ENCODE results near the gene SP5.

The SP5 gene

DNA sequence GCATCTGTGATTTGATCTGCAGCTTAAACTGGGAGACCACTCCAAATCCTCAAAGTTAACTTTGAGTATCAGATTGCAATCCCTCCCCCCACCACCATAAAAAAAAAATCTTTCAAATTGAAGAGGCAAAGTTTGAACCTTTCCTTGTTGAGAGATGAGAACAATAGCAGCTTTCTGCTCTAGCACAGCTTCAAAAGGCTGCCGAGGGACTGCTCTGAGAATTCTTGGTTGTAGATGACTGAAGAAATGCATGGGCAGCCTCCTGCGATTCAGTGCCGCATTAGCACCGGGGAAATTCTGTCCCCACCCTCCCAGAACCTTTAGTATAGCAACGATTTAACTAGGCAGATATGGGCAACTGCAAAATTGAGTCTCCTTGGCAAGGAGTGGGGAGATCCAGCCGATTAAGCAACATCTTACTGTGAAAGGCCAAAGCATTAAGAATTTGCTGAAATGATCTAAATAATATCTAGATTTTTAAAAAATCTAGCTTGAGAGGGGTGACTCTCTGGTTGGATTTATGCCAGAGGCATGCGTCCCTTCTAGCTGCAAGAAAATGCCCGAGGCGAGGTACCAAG is 3.9 kb upstream of the SP5 start:
- no peak overlapping the region for H3K4me3 ChIP-seq (ENCODE audit: low read length)
- no peak for DNase-seq (ENCODE audit: low read depth)

DNA sequence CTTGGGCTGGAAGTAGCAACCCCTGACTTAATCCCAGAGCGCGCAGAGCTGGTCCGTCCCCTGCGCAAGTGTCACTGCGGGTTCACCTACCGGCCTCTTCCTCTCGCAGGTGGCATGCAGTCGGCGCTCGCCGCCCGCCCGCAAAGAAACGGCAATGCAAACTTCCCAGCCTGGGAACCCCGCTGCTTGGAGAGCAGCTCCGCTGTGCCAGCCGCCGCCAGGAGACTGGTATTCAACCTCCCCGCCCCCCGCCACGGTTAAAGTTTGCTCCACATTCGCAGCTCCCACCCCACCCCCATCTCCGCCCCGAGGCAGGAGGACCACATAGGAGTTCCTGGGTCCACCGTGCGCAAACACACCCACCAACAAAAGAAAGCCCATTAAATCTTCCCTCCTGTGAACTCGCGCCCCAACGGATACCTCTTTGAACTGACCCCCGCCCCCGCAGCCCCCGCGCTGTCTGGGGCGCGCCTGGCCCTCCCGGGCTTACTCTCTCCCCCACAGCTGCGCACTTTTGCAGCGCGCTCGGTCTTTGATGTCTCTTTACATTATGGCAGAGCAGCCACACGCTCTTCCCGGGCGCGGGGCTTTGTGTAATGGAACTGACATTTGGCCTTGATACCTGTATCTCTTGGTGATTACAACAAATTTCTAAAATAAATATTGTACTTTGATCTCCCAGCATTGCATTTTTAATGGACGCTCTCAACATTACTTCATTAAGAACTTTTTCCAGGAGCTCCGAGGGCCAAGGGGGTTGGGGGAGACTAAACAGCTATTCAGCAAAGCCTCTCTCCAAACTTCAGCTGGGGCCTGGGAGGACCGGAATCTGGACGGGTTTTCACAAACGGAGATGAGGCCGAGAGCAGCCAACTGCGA is 3.1 kb upstream of the SP5 start:
- no peak overlapping the region for H3K4me3 ChIP-seq (ENCODE audit: low read length)
- no peak for DNase-seq (ENCODE audit: low read depth)
- TF ChIP-seq CTCF (conservative IDR thresholded peaks at IDR 0.05; ENCODE audit: low read length) = no peak

More for the DNA sequence above, 3.9 kb upstream of the SP5 start:
- TF ChIP-seq CTCF (conservative IDR thresholded peaks at IDR 0.05; ENCODE audit: low read length) = no peak

- H3K4me3 ChIP-seq (ENCODE audit: low read length) = no peak overlapping the region
- no peak for DNase-seq (ENCODE audit: low read depth)
These were observed 2.2 kb upstream of the SP5 start for GRCh38 chr2:170712653-170713542.

GRCh38 chr2:170713543-170714380 is 1.4 kb upstream of the SP5 start:
- H3K4me3 ChIP-seq (ENCODE audit: low read length) = no peak overlapping the region; the same call in 1 of the 2 replicates
- no peak for TF ChIP-seq CTCF (conservative IDR thresholded peaks at IDR 0.05; ENCODE audit: low read length)
- DNase-seq (ENCODE audit: low read depth) = no peak

More at GRCh38 chr2:170712653-170713542, 2.2 kb upstream of the SP5 start:
- TF ChIP-seq CTCF (conservative IDR thresholded peaks at IDR 0.05; ENCODE audit: low read length) = no peak

DNA sequence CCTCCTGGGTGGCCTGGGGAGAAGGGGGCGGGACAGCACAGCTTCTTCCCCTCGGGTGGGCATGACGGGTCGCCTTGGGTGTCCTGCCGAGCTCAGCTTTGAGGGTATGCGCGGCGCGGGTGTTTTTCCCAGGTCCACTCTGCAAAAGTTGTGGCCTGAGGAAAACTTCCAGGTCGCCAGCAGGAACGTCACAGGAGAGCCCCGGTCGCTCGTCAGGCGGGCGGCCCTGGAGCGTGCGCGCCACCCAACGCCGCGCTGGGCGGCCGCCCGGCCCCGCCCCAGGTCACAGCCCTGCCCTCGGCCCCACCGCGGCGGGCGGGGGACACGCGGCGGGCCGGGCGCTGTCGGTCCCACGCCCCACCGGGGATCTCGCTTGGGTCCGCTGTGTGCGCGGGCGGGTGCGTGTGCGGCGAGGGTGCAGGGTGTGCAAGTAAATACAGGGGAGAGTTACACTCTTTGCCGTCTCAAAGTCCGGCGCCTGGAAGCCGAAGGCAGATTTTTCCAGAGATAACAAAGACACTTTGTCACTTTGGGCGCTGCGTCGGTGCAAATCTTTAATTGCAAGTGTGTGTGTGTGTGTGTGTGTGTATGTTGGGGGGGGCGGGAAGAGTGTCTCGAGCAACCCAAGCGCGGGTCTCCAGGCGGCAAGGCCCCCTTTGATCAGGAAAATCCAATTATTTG is 616 bp upstream of the SP5 start:
- H3K4me3 ChIP-seq (ENCODE audit: low read length) = peak overlapping the region; percentile 43
- no peak for TF ChIP-seq CTCF (conservative IDR thresholded peaks at IDR 0.05; ENCODE audit: low read length)
- no peak for DNase-seq (ENCODE audit: low read depth)

Data from AG10803 (cell line).